GM18508 (cell line): Measurements from ENCODE around the gene WDR89.
"Not testable (repeated sequence)": the region's sequence is repeated elsewhere in the genome, so short reads cannot be mapped to it uniquely, and the experiment has no call there.

Experiments
- ATAC-seq: cut with Tn5 transposase; IDR thresholded peaks from one replicate; pipeline ENCODE4 v1.9.1; 2021; ENCODE audit warnings: moderate number of reproducible peaks; ENCODE audit not compliant: insufficient read depth, unreplicated experiment

Gene WDR89

GRCh38 chr14:63654936-63655335 is 13.3 kb upstream of the WDR89 start:
- ATAC-seq = no peak

GRCh38 chr14:63654346-63654745 is 12.7 kb upstream of the WDR89 start:
- no peak for ATAC-seq

GRCh38 chr14:63652406-63652805 is 10.7 kb upstream of the WDR89 start:
- ATAC-seq = no peak

- no peak for ATAC-seq
Measured at GRCh38 chr14:63650256-63650952, 8.7 kb upstream of the WDR89 start.

GRCh38 chr14:63647696-63648410 is 6.2 kb upstream of the WDR89 start:
- ATAC-seq = no peak

GRCh38 chr14:63644741-63645140 is 3.1 kb upstream of the WDR89 start:
- no peak for ATAC-seq

GRCh38 chr14:63642656-63643382 is 1.1 kb upstream of the WDR89 start:
- no peak for ATAC-seq

GRCh38 chr14:63642229-63642611 is 549 bp upstream of the WDR89 start:
- ATAC-seq = peak; percentile 43

GRCh38 chr14:63638493-63638892 is 3.2 kb downstream of the WDR89 start:
- no peak for ATAC-seq

- not testable (repeated sequence) for ATAC-seq
Measured at GRCh38 chr14:63636094-63636635, 5.5 kb downstream of the WDR89 start.

GRCh38 chr14:63633801-63634200 is 7.9 kb downstream of the WDR89 start:
- no peak for ATAC-seq

- no peak for ATAC-seq
Measured at GRCh38 chr14:63632932-63633514, 8.6 kb downstream of the WDR89 start.

- ATAC-seq = no peak
Measured at GRCh38 chr14:63624701-63625100, 17.0 kb downstream of the WDR89 start.

GRCh38 chr14:63624203-63624602 is 17.5 kb downstream of the WDR89 start:
- ATAC-seq = no peak

- ATAC-seq = not testable (repeated sequence)
Measured at GRCh38 chr14:63621975-63622374, 19.7 kb downstream of the WDR89 start.

GRCh38 chr14:63616015-63616414 is 25.7 kb downstream of the WDR89 start:
- ATAC-seq = no peak

GRCh38 chr14:63614679-63615363 is 26.9 kb downstream of the WDR89 start:
- ATAC-seq = no peak

GRCh38 chr14:63611078-63611477 is 30.6 kb downstream of the WDR89 start:
- no peak for ATAC-seq

GRCh38 chr14:63605041-63605532 is 36.6 kb downstream of the WDR89 start:
- ATAC-seq = no peak

GRCh38 chr14:63604626-63605025 is 37.0 kb downstream of the WDR89 start:
- no peak for ATAC-seq
